IPS-NIHi11 (cell line): ENCODE results near the gene RHOBTB1.
"Not testable (repeated sequence)": the region's sequence is repeated elsewhere in the genome, so short reads cannot be mapped to it uniquely, and the experiment has no call there.

Source experiments
- DNase-seq: peaks from one replicate; pipeline ENCODE4 v3.0.0; 2012; ENCODE audit warnings: mixed read lengths, low spot score

The RHOBTB1 gene

DNA sequence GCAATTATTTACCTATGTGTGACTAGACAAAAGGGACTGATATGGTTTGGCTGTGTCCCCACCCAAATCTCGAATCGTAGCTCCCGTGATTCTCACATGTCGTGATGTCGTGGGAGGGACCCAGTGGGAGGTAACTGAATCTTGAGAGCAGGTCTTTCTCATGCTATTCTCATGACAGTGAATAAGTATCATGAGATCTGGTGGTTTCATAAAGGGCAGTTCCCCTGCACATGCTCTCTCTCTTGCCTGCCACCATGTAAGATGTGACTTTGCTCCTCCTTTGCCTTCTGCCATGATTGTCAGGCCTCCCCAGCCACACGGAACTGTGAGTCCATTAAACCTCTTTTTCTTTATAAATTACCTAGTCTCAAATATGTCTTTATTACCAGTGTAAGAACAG is 37.2 kb downstream of the RHOBTB1 start:
- not testable (repeated sequence) for DNase-seq

DNA sequence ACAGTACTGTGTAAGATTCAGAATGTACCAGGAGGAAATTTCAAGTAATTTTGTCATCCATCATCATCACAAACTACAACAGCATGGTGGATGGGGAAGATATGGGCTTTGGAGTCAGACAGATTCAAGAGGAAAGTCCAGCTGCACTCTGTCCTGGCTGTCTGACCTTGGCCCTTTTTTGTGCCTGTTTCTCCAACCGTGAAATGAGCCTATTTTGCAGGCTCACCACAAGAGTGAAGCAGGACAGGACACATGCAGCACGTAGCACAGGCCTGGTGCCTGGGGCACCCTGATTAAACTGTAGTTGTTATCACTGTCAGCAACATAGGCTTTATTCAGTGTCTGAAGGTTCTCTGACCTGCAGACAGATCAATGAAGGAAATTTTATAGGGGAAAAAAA is 37.6 kb downstream of the RHOBTB1 start:
- DNase-seq, result no peak

DNA sequence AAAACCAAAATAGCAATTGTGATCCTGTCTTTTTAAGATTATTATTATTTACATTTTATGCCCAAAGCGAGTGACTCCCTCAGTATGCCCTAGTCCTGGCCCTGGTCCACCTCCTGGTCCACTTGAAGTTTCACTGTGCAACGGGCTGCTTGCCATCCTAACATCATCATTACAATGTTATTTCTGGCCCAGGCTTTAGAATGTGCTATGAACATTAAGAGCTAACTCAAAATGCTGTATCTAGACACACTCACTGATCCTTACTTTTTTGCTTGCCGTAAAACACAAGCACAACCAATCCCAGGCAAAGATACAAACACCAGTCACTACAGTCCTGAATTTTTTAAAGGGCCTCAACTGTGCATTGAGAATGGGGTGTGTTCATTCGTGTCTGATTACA is 38.4 kb downstream of the RHOBTB1 start:
- DNase-seq, result no peak

DNA sequence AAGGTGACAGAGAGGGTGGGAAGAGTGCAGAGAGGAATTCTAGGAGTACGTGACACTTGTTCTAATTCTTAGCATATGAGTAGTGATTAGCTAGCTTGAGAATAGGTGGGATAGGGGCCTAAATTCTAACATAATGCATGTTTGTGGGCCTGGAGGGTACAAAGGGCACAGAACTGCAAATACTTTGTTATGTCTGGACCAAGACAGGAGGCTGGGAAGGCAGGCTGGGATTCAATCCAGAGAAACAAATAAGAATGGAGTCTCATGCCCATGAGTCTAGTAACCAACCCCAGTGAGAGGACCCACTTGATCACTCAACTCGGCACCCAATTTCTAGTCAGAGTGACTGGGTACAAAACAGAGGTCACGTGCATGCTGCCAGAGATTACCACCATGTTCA is 40.9 kb downstream of the RHOBTB1 start:
- DNase-seq, result no peak

DNA sequence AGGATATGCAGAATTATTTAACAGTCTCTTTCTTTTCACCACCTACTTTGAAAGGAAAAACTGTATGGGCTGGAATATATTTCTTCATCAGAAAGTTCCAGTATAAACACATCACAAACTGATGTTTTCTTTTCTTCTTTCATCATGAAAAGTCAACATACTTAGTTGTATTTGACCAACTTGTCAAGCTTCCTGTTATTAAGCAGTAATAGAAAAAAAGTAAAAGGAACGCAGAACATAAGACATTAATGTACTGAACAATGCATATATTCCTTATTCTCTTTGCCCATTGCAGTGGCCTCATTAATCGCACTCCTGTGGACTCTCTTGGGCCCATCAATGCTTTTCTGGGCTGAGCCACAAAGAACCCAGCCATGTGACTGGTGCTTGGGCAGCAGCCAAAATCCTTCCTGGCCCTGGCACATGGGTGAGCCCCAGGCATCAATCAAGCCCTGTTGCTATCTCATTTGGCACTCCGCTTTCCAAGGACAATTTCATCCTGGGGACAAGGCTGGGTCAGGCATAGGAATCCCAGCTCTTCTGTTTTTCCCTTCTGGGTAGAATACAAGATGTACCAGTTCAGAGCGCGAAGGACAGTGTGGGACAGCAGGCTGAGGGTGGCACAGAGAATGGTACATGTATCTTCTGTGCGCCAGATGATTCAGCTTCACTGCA is 42.3 kb downstream of the RHOBTB1 start:
- DNase-seq, result no peak

DNA sequence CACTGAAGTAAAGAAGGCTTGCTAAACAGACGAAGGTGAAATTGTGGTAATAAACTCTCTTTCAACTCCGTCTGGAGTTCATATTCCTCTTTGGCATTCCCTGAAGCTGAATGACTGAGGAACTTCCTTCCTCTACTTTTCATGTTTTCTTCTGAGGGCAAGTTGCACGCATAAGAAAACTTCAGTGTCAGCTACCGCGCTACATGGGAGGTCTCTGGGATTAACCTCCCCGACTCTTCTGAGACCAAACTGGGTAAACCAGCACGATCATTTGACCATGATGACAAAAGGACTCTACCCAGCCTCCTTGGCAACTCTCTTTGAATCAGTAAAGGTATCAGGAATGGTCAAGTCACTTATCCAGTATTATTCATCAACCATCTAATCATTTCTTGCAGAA is 44.7 kb downstream of the RHOBTB1 start:
- no peak for DNase-seq

DNA sequence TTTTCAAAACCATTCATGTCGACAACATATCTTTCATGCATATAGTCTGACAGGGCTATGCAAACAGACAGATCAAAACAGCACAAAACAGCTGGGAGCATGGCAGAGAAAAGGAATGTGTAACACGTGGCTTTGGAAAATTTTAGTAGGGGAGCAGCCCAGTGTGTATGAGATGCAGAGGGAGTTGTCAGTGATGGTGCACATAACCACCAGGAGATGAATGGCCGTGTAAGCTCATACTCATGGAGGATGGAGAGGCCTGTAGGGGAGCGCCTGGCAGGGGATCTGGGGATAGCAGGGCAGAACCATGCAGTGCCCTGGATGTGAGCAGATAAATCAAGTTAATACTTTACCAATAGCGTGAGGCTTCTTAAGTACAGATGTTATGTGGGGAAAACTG is 45.7 kb downstream of the RHOBTB1 start:
- DNase-seq, result no peak

DNA sequence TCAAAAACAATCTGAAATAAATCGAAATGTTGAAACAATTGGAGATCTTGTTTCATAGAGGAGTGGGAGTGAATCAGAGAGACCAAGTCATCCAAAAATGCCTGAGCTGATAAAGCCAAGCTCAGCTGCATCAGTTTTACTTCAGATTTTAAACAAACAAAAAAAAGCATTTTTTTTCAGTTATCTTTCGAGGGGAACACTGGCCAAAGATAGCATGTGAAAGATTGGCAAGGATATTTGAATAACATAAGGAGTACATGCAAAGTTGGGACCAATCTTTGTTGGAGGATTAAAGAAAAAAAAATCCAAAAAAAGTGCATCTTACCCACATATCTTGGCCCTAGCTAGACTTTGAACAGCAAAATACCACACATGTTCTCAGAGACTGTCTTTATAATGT is 47.2 kb downstream of the RHOBTB1 start:
- no peak for DNase-seq

DNA sequence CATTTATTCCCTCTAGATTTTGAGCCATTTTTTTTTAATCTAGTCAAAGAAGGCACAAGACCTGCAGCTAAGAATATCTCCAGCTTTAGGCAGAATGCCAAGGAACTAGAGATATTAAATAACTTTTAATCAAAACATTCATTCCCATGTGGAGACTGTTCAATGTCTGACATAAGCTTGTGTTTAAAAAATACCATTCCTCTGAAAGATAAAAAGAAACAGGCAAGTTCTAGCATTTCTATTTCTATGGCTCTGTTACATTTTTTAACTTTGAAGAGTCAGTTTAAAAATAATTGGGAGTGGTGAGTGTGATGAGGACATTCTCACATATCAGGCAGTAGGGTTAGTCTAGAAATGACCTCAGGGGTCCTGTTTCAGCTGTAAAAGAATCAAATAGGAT is 48.0 kb downstream of the RHOBTB1 start:
- DNase-seq, result no peak

DNA sequence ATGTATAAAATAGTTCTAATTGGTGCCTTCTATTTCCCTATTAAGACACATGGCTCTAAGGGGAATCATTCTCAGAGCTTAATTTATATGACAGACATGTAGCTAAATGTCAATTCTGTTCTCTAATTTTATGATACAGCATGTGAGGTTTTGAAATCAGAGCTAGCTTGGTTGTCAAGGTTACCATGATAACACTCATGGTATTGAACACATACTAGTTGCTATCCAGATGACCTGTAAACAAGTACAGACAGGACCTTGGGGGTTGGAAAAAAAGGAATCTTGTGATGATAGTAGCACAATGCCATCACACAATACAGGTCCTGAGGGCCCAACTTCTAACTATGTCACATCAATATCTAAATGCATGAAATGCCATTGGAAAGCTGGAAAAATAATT is 49.2 kb downstream of the RHOBTB1 start:
- no peak for DNase-seq

DNA sequence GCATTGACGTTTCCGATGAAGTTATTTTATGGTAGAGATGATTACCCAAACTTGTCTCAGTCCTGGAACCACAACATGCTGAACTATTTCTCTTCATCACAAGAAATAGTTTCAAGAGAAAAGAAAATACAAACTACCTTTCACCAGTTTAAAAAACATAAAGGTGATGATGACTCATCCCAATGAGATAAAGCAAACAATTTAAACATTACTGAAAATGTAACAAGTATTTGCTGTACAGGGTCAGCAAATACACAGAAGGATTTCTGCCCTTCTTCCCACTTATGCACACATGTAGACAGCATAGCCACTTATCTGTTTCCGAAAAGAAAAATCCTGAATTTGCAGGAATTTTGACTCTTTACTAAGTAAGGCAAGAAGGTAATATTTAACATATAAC is 50.8 kb downstream of the RHOBTB1 start:
- no peak for DNase-seq

DNA sequence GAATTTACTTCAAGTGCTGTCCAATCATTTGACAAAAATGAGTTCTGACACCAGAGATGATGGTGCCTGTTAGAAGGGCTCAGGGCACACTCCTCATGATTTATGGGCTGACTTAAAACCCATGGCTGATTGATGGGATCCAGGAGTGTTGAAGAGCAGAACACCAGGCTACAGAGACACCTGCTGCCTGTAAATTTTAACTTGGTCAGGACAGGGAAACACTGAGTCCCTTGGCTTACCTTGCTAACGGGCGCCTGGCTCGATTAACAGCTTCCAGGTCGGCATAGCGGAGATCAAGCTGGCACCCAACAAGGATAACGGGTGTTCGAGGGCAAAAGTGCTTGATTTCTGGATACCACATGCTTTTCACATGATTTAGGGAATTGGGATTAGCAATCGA is 51.4 kb downstream of the RHOBTB1 start:
- no peak for DNase-seq

DNA sequence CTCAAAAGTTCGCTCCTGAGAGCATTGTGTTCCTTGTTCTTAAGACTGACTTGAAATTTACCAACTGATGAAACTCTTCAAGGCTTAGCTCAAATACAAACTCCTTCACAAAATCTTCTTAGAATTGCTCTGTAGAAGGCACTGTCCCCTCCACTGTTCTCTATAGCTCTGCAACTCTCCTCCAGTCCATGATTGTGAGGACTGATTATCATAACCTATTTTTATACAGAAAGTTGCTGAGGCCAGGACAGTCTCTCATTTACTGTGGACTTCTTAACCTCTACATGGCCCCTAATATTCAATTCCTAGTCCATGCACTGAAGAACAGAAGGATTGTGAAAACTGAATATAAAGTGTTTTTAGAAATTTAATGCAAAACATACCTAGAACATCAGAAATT is 53.2 kb downstream of the RHOBTB1 start:
- no peak for DNase-seq

DNA sequence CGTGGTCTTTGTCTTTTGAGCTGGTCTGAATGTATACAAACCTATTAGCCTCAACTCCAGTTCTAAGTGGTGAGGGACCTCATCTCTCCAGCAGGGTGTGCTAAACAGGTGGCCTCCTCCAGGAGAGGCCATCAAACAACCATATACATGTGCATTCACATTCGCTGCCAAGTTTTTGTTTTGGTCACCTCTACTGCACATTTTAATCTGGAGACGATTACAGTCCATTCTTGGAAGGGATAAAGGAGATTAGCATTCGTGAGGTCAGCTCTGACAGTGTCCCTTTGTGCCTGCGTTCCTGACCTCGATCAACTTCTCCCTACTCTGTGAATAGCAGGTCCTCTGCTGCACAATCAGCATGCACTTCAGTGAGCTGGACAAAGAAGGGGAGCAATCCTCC is 60.8 kb downstream of the RHOBTB1 start:
- DNase-seq, result peak; percentile 39

DNA sequence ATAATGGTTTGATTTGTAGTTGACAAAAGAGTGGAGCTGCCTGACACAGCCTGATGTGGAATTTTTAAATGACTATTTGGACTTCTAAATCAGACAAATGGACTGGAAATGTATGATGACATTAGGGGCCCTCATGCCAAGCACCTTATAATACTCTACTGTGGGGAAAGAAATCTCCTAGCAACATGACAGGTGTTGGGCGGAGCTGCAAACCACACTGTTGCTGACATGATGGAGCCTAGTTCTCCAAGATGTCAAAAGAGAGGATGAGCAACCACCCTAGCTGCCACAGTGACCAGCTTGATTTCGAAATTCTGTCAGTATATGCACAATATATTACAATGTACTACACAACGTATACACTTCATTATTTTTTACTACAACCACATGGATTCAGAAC is 65.8 kb downstream of the RHOBTB1 start:
- no peak for DNase-seq

DNA sequence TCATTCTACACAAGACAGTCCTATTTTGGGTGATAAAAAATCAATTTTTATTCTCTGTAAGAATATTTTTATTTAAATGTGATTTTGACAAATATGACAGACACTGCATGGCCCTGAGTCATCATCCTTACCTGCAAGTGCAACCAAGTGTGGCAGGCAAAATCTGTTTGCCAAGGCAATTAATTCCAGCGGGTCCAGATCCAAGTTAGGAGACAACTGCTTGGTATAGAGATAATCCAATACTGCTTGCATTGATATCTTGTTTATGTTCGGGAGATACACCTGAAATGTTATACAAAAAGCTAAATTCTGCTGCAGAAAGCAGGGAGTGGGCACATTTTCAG is 66.2 kb downstream of the RHOBTB1 start:
- DNase-seq, result no peak

DNA sequence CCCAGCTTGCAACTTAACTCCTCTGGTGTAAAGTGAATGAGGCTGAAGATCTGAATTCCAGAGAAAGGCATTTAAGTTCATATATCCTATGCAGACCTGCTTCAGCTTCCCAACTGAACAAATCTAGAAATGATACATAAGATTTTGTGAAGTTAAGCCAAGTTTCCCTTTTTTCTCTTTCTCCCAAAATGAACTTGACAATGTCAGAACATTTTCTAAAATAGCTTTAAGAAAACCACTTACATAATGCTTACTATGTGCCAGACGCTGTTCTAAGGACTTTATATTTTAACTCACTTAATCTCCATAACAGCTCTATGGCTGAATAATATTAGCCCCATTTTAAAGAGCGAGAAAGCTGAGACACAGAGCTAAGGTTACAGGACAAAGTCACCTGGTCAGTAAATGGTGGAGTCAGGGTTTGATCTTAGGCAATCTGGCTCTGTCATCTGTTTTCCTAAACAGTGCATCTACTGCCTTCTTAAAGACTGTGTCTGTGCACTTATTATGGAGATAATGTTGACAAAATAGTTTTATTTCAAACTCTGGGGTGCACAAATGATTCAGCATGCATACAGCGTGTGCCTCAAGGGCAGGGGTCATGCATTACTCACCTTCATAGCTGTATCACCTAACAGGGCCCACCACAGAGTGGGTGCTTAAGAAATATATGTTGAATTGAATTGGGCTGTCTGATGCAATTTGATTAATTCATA is 66.8 kb downstream of the RHOBTB1 start:
- no peak for DNase-seq

DNA sequence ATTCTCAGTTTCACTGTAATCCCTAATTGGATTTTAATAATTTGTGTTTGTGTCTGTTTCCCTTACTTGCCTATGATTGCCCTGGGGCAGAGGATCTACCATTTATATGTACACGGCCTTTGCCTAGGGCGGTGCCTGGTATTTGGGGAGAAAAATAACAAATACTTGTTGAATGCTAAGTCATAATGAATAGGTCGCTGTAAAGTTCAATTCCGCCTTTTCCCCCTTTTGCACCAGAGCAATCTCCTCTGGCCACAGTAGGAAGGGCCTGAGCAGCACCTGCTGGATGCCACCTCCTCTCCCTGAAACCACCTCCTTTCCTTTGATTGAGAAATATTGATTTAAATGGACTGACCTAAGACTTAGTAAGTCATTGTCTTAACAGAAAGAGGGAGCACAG is 70.2 kb downstream of the RHOBTB1 start:
- no peak for DNase-seq

DNA sequence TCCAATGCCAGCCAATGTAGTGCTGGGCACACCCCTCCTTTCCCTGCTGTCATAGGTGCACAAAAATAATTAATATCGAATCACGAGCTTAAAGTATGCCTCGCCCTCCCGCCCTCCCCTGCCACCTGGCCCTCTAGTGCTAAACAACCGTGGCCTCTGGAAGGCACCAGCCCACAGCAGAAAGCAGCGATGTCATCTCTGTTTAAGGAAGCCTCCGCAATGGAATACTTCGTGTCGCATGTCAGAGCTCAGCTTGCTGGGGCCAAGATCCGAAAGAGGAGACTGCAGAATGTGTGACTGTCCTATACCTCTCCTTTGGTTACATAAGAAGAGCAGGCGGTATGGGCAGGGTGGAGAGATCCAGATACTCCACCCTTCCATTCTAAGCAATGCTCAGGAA is 71.5 kb downstream of the RHOBTB1 start:
- no peak for DNase-seq

DNA sequence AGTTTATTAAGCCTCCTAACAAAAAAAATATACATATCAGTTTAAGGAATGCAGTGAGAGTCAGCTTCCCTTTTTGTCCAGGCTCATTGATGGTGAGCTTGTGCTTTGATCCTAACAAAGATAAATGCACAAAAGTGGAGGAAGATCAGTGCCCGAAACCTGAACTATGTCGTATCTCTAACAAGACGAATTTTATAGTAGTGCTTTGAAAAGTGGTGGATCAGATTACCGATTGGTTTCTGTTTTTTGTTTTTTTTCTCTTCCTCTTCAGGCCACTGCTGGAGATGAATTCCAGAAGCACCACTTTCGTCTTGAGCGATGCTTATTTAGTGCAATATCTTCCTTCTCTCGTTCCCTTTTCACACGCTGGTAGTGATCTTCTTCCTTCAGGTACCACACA is 72.8 kb downstream of the RHOBTB1 start:
- DNase-seq, result no peak

DNA sequence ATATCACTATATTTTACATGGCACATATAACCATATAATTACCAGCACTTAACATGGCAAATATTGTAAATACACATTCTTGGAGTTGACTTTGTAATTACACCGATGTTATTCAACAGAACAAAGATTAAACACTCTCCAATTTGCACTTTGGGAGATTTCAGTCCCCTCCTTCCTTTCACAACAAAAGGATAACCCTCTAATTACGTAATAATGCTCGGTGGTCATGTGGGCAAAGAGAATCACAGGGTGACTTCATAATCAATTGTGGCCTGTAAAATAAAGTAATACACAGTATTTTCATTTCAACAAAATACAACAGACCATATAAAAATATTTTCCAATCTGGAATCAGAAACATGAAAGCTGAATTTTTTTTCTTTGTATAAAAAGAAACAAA is 73.2 kb downstream of the RHOBTB1 start:
- DNase-seq, result no peak

DNA sequence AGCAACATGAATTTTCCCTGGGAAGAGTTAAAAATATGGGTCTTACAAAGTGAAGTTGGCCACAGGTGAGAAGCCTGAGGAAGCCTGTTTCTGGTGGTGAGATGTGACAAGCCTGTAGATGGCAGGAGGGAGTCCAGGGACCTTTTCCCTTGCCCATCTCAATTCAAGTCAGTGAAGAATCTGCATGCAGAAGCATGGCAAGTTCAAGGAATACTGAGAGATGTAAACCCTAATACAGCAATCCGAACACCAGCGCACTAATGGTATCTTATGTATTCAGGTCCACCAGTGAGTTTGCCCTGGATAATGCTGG is 73.6 kb downstream of the RHOBTB1 start:
- peak; percentile 34 for DNase-seq

DNA sequence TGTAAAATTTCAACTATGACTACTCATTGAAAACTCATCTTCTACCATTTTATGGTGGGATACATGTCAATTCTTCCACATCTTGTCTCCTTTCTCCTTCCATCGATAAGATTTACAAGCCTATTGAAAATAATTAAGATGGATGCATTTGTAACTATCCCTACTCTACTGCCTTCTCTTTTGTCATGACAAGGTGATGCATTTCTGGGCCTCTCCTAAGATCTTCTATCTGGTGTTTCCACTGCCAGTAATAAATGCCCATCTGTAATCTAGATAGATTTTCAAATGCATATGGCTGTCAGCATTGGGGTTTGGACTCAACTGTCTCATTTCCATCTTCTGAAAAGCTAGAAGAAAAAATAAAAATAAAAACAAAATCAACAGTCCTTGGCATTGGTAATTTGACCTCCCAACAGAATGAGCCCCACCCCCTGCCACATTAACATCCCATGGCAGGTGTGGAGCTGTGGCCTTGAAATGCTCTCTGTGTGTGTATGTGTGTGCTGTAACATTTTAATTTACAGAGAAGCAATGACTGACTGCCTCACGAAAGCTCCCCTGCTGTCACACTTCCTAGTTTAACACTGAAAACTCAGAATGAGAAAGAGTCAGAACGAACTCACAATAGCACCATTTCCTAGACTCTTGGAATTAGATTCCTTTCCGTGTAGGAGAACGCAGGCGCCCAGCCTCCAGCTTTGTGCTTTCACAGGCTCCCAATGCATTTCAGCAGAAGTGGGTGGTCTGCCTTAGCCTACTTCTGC is 74.2 kb downstream of the RHOBTB1 start:
- DNase-seq, result no peak

DNA sequence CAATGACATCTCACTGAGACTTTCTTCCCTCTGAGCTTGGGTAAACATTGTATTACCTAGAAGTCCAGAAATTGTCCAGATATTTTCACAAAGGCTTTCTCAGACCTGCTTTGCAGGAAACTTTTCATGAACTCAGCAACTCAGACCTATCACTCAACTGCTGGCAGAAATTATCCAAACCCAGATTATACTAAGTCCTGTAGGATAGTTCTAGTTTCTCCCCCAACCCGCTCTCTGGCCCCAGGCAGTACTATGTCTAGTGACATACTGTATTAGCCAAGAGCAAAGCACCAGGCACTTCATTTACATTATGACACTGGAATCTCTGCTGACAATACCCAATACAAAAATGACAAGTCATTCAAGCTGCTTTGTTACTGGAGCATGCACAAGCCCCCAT is 75.0 kb downstream of the RHOBTB1 start:
- no peak for DNase-seq
